ENCODE data around the gene TTC7B. TPM values are rescaled to one million over a fixed set of nuclear protein-coding genes. Genes with fewer than 3 reads are reported as not detected.

TTC7B gene
- total RNA-seq, 1 experiment from 2014 or later = 9.6 TPM

DNA sequence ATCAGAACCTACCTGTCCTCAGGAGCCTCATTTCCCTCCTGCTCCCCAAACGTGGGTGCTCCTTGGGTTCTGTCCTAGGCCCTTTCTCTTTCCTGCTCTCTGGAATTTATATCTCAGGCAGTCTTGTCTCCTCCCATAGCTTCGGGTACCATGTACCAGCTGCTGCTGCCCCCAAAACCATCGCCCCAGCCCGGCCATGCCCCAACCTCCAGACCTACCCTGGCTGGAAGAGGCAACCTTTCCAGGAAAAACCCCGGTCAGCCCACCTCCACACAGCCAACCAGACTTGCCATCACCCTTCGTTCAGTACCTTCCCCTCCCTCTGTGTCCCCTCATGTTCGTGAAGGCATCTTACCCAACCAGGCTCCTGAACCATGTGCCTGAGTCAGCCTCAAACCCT lies 254.3 kb downstream of the TTC7B start:
- BruUV-seq (replicated peaks) = no TSS peak
- CTCF ChIA-PET = no interaction called here
- TF ChIP-seq, protein P1, sequence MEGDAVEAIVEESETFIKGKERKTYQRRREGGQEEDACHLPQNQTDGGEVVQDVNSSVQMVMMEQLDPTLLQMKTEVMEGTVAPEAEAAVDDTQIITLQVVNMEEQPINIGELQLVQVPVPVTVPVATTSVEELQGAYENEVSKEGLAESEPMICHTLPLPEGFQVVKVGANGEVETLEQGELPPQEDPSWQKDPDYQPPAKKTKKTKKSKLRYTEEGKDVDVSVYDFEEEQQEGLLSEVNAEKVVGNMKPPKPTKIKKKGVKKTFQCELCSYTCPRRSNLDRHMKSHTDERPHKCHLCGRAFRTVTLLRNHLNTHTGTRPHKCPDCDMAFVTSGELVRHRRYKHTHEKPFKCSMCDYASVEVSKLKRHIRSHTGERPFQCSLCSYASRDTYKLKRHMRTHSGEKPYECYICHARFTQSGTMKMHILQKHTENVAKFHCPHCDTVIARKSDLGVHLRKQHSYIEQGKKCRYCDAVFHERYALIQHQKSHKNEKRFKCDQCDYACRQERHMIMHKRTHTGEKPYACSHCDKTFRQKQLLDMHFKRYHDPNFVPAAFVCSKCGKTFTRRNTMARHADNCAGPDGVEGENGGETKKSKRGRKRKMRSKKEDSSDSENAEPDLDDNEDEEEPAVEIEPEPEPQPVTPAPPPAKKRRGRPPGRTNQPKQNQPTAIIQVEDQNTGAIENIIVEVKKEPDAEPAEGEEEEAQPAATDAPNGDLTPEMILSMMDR (IDR thresholded peaks at IDR 0.05; ENCODE audit: unreplicated experiment) = no peak
- Mint-ChIP-seq H3K9me3 (ENCODE audit: low read depth, unreplicated experiment) (no peaks in the 10 kb centered on the region), H3K4me3 (ENCODE audit: low read depth, unreplicated experiment) (no peak overlapping the region), H3K4me1 (ENCODE audit: low read depth, unreplicated experiment) (no peaks in the 10 kb centered on the region), H3K36me3 (ENCODE audit: insufficient read depth, unreplicated experiment) (no peaks in the 10 kb centered on the region), H3K27ac (ENCODE audit: unreplicated experiment) (no peak overlapping the region), H3K27me3 (ENCODE audit: unreplicated experiment) (no peaks in the 10 kb centered on the region)
- intact Hi-C loops (cut with micrococcal nuclease; ENCODE audit: unreplicated experiment) = no loop called here
- no peak for DNase-seq

DNA sequence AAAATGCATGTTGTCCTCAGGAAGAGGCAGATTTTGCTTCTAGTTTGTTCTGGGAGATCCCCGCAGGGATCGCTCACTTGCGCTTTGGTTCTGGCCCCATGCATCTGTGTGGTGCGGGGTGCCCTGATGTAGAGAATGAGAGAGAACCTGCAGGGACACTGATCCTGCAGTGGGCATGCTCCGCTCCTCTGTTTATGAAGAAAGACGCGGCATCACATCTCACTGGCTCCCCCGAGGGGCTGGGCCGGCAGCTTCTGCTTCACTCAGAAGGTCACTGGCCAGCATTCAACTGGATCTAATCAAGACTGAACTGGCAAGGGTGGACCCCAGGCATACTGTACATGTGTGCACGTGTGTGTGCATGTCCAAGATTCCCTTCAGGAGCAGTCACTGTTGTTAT lies 255.2 kb downstream of the TTC7B start:
- BruUV-seq (replicated peaks) = no TSS peak
- H3K36me3 Mint-ChIP-seq (ENCODE audit: insufficient read depth, unreplicated experiment) = no peaks in the 10 kb centered on the region
- intact Hi-C loops (cut with micrococcal nuclease; ENCODE audit: unreplicated experiment) = no loop called here
- H3K9me3 Mint-ChIP-seq (ENCODE audit: low read depth, unreplicated experiment) = no peaks in the 10 kb centered on the region
- TF ChIP-seq, protein P1 (IDR thresholded peaks at IDR 0.05; ENCODE audit: unreplicated experiment) = no peak
- H3K27me3 Mint-ChIP-seq (ENCODE audit: unreplicated experiment) = no peaks in the 10 kb centered on the region
- H3K4me3 Mint-ChIP-seq (ENCODE audit: low read depth, unreplicated experiment) = no peak overlapping the region
- CTCF ChIA-PET = no interaction called here
- DNase-seq = no peak
- no peaks in the 10 kb centered on the region for H3K4me1 Mint-ChIP-seq (ENCODE audit: low read depth, unreplicated experiment)
- H3K27ac Mint-ChIP-seq (ENCODE audit: unreplicated experiment) = no peak overlapping the region

GRCh38 chr14:90560558-90560957 lies 255.7 kb downstream of the TTC7B start:
- BruUV-seq (replicated peaks) = no TSS peak
- DNase-seq = no peak
- no peaks in the 10 kb centered on the region for H3K27me3 Mint-ChIP-seq (ENCODE audit: unreplicated experiment)
- H3K4me1 Mint-ChIP-seq (ENCODE audit: low read depth, unreplicated experiment) = no peaks in the 10 kb centered on the region
- no peak overlapping the region for H3K27ac Mint-ChIP-seq (ENCODE audit: unreplicated experiment)
- intact Hi-C loops (cut with micrococcal nuclease; ENCODE audit: unreplicated experiment) = no loop called here
- CTCF ChIA-PET = no interaction called here
- H3K36me3 Mint-ChIP-seq (ENCODE audit: insufficient read depth, unreplicated experiment) = no peaks in the 10 kb centered on the region
- TF ChIP-seq, protein P1 (IDR thresholded peaks at IDR 0.05; ENCODE audit: unreplicated experiment) = no peak
- H3K9me3 Mint-ChIP-seq (ENCODE audit: low read depth, unreplicated experiment) = no peaks in the 10 kb centered on the region
- H3K4me3 Mint-ChIP-seq (ENCODE audit: low read depth, unreplicated experiment) = no peak overlapping the region

- Mint-ChIP-seq H3K27ac (ENCODE audit: unreplicated experiment) (no peak overlapping the region), H3K9me3 (ENCODE audit: low read depth, unreplicated experiment) (no peaks in the 10 kb centered on the region), H3K36me3 (ENCODE audit: insufficient read depth, unreplicated experiment) (no peaks in the 10 kb centered on the region), H3K27me3 (ENCODE audit: unreplicated experiment) (no peaks in the 10 kb centered on the region), H3K4me1 (ENCODE audit: low read depth, unreplicated experiment) (no peaks in the 10 kb centered on the region), H3K4me3 (ENCODE audit: low read depth, unreplicated experiment) (no peak overlapping the region)
- intact Hi-C loops (cut with micrococcal nuclease; ENCODE audit: unreplicated experiment) = no loop called here
- no peak for DNase-seq
- CTCF ChIA-PET = no interaction called here
- BruUV-seq (replicated peaks) = no TSS peak
- TF ChIP-seq, protein P1 (IDR thresholded peaks at IDR 0.05; ENCODE audit: unreplicated experiment) = no peak
Observed at GRCh38 chr14:90559811-90560492, 256.3 kb downstream of the TTC7B start.

Measured in Calu3 (cell line).